ENCODE results near the gene SH3BP1. TPM values are rescaled to one million over a fixed set of nuclear protein-coding genes. Genes with fewer than 3 reads are reported as not detected.

The SH3BP1 gene
- polyA plus RNA-seq, 3 donors = 18.1 to 19.7 (median 19.5) TPM

- no peak for DNase-seq
Measured at GRCh38 chr22:37657590-37658132, 18.2 kb downstream of the SH3BP1 start.

GRCh38 chr22:37658133-37659065 lies 18.9 kb downstream of the SH3BP1 start, which contains the start of gene PDXP:
Gene PDXP (plus strand): TSS chr22:37658723. CDS start chr22:37658783, 60 bp downstream.
- DNase-seq = peak; percentile 100

GRCh38 chr22:37659066-37659896 lies 19.8 kb downstream of the SH3BP1 start:
- no peak for DNase-seq

GRCh38 chr22:37659897-37660708 lies 20.6 kb downstream of the SH3BP1 start:
- DNase-seq = no peak

GRCh38 chr22:37660709-37661045 lies 21.2 kb downstream of the SH3BP1 start:
- no peak for DNase-seq

- no peak for DNase-seq
Measured at GRCh38 chr22:37661160-37661924, 21.9 kb downstream of the SH3BP1 start.

- no peak for DNase-seq
Measured at GRCh38 chr22:37662039-37662438, 22.6 kb downstream of the SH3BP1 start.

- no peak for DNase-seq
Measured at GRCh38 chr22:37663521-37664140, 24.2 kb downstream of the SH3BP1 start.

GRCh38 chr22:37664249-37665101 lies 25.0 kb downstream of the SH3BP1 start:
- no peak for DNase-seq

- no peak for DNase-seq
Measured at GRCh38 chr22:37665487-37665886, 26.0 kb downstream of the SH3BP1 start.

GRCh38 chr22:37669586-37669985 lies 30.1 kb downstream of the SH3BP1 start:
- no peak for DNase-seq

- DNase-seq = no peak
Measured at GRCh38 chr22:37672206-37672919, 32.9 kb downstream of the SH3BP1 start.

- no peak for DNase-seq
Measured at GRCh38 chr22:37672920-37673455, 33.5 kb downstream of the SH3BP1 start.

GRCh38 chr22:37674248-37674647 lies 34.8 kb downstream of the SH3BP1 start:
- DNase-seq = no peak

- DNase-seq = peak; percentile 86
Measured at GRCh38 chr22:37674951-37675929, 35.8 kb downstream of the SH3BP1 start, which contains the start of gene LGALS1. Gene LGALS1 (plus strand): TSS chr22:37675636. CDS start chr22:37675703, 67 bp downstream.

- no peak for DNase-seq
Measured at GRCh38 chr22:37675930-37676735, 36.7 kb downstream of the SH3BP1 start.

Measured in renal pelvis (tissue), 4 donors.